PC-3 (cell line): Measurements from ENCODE around the gene ATL1. TPM values are rescaled to one million over a fixed set of nuclear protein-coding genes. Genes with fewer than 3 reads are reported as not detected.

Experiments
- ATAC-seq: fragments of 200-7000 bp; cut with Tn5 transposase; 2 replicates; pipeline ENCODE4 v1.9.1; 2020; ENCODE audit warnings: mild to moderate bottlenecking, moderate library complexity
- BruUV-seq: library from RNA; stranded (reverse); fragments of 400-500 nt; replicated peaks from 2 replicates; lab custom pipeline; 2021; lab: Mats Ljungman, UMichigan
- CTCF ChIA-PET: fragments of 300-600 bp; sonication (Branson Sonifier 250); formaldehyde crosslinking; loops from one replicate; lab custom pipeline; 2022; ENCODE audit warnings: antibody characterized with exemption; lab: Charles Lee
- POLR2A ChIA-PET: fragments of 300-600 bp; sonication (Branson Sonifier 250); formaldehyde crosslinking; loops from one replicate; lab custom pipeline; 2022; ENCODE audit warnings: antibody characterized with exemption; ENCODE audit not compliant: unreplicated experiment; lab: Charles Lee
- DNase-seq: peaks from one replicate; pipeline ENCODE4 v3.0.0-alpha.2; 2015
- H2AFZ ChIP-seq: fragments of 300-600 bp; sonication (generic); 2 replicates; pipeline ENCODE4 v1.6.0; 2016; ENCODE audit warnings: antibody characterized with exemption, low read length
- H3F3A ChIP-seq: fragments of 300-600 bp; sonication (generic); one replicate; pipeline ENCODE4 v1.6.0; 2017; ENCODE audit warnings: antibody characterized with exemption, low read length, control low read depth, mild to moderate bottlenecking; ENCODE audit not compliant: unreplicated experiment
- H3K27ac ChIP-seq: fragments of 300-600 bp; sonication (generic); 2 replicates; pipeline ENCODE4 v1.5.1; 2016; ENCODE audit warnings: mild to moderate bottlenecking, low read length
- H3K27me3 ChIP-seq: fragments of 300-600 bp; sonication (generic); 2 replicates; pipeline ENCODE4 v1.6.1; 2016; ENCODE audit warnings: low read length, mixed read lengths
- H3K36me3 ChIP-seq: fragments of 300-600 bp; sonication (generic); 2 replicates; pipeline ENCODE4 v1.6.1; 2016; ENCODE audit warnings: low read depth, mixed run types, low read length, mixed read lengths
- H3K4me1 ChIP-seq: fragments of 300-600 bp; sonication (generic); 2 replicates; pipeline ENCODE4 v1.5.1; 2016; ENCODE audit warnings: low read length; ENCODE audit not compliant: insufficient read depth
- H3K4me2 ChIP-seq: fragments of 300-600 bp; sonication (generic); 2 replicates; pipeline ENCODE4 v1.6.0; 2016; ENCODE audit warnings: low read length
- H3K4me3 ChIP-seq: fragments of 300-600 bp; sonication (generic); 2 replicates; pipeline ENCODE4 v1.5.1; 2016; ENCODE audit warnings: mild to moderate bottlenecking, low read length, mixed read lengths
- H3K79me2 ChIP-seq: fragments of 300-600 bp; sonication (generic); 2 replicates; pipeline ENCODE4 v1.6.1; 2017; ENCODE audit warnings: low read length, mixed read lengths
- H3K9ac ChIP-seq: fragments of 300-600 bp; sonication (generic); 2 replicates; pipeline ENCODE4 v1.6.0; 2016; ENCODE audit warnings: mild to moderate bottlenecking, low read length
- H3K9me2 ChIP-seq: fragments of 300-600 bp; sonication (generic); replicated peaks from 2 replicates; pipeline ENCODE4 v1.6.1; 2016; ENCODE audit warnings: mixed run types, low read length, mixed read lengths
- H3K9me3 ChIP-seq: fragments of 300-600 bp; sonication (generic); 2 replicates; pipeline ENCODE4 v1.6.1; 2016; ENCODE audit warnings: low read length, mixed read lengths
- H4K20me1 ChIP-seq: fragments of 300-600 bp; sonication (generic); 2 replicates; pipeline ENCODE4 v1.6.1; 2016; ENCODE audit warnings: low read length, mixed read lengths
- EZH2 ChIP-seq: fragments of 300-600 bp; sonication (generic); IDR thresholded peaks from one replicate; pipeline ENCODE4 v1.6.1; 2017; ENCODE audit warnings: antibody characterized with exemption, mild to moderate bottlenecking, low read length; ENCODE audit not compliant: unreplicated experiment
- EZH2phosphoT487 ChIP-seq: fragments of 300-600 bp; sonication (generic); IDR thresholded peaks from 2 replicates; pipeline ENCODE4 v1.6.1; 2018; ENCODE audit warnings: mild to moderate bottlenecking, antibody characterized with exemption, low read length, borderline replicate concordance
- intact Hi-C: fragments of 100-400 bp; cut with micrococcal nuclease; formaldehyde crosslinking; loops from 2 replicates; pipeline ENCODE4 v1.9.0; 2023
- total RNA-seq: library from RNA; depleted of rRNA; stranded (reverse); fragments of >200 nt; gene quantifications from 2 replicates; pipeline ENCODE4 v1.2.3, GENCODE V29; 2014
- TF ChIP-seq, protein P1 (sequence below): fragments of 300-600 bp; sonication (generic); conservative IDR thresholded peaks from 2 replicates; pipeline ENCODE4 v1.5.1; 2017; ENCODE audit warnings: antibody characterized with exemption, low read depth, mild to moderate bottlenecking, low read length

ATL1 gene
- total RNA-seq, 1 experiment from 2014 or later = 1.3 TPM

DNA sequence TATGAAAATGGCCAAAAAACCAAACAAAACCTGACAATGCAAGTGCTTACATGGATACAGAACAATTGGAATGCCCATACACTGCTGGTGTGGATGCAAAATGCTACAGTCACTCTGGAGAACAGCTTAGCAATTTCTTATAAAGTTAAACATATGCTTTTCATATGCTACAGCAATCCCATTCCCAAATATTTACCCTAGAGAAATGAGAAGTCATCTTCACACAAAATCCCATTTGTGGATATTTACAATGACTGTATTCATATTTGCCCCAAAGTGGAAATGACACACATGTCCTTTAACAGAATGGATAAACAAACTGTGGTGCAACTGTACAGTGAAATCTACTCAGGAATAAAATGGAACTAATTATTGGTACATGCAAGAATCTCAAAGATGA, 87.8 kb downstream of the ATL1 start:
- no TSS peak for BruUV-seq
- ChIA-PET CTCF (interaction anchor here (1.0 kb wide), 1 partner anchor 47 kb away, joined by 4 read pairs; no protein-coding TSS in a partner anchor), POLR2A (interaction anchor here (0.5 kb wide), 1 partner anchor 82 kb away, joined by 3 read pairs; no protein-coding TSS in a partner anchor)
- no peaks in the 10 kb centered on the region for H3F3A ChIP-seq
- no peak overlapping the region; the same call in 1 of the 2 replicates for H3K9ac ChIP-seq
- intact Hi-C loops = loop anchor here (2.0 kb wide), 1 partner anchor 21 kb away; no protein-coding TSS in a partner anchor
- TF ChIP-seq, protein P1, sequence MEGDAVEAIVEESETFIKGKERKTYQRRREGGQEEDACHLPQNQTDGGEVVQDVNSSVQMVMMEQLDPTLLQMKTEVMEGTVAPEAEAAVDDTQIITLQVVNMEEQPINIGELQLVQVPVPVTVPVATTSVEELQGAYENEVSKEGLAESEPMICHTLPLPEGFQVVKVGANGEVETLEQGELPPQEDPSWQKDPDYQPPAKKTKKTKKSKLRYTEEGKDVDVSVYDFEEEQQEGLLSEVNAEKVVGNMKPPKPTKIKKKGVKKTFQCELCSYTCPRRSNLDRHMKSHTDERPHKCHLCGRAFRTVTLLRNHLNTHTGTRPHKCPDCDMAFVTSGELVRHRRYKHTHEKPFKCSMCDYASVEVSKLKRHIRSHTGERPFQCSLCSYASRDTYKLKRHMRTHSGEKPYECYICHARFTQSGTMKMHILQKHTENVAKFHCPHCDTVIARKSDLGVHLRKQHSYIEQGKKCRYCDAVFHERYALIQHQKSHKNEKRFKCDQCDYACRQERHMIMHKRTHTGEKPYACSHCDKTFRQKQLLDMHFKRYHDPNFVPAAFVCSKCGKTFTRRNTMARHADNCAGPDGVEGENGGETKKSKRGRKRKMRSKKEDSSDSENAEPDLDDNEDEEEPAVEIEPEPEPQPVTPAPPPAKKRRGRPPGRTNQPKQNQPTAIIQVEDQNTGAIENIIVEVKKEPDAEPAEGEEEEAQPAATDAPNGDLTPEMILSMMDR = no peak
- TF ChIP-seq EZH2 = no peak
- TF ChIP-seq EZH2phosphoT487 = no peak
- peaks cover 6% of the 10 kb centered on the region; the same call in 1 of the 2 replicates for H4K20me1 ChIP-seq
- no peaks in the 10 kb centered on the region for H3K9me3 ChIP-seq
- H3K4me3 ChIP-seq = no peak overlapping the region
- peaks cover 36% of the 10 kb centered on the region for H3K4me1 ChIP-seq
- H3K27me3 ChIP-seq = no peaks in the 10 kb centered on the region
- ATAC-seq (peak; percentile 89), DNase-seq (peak; percentile 84)
- H2AFZ ChIP-seq = no peak overlapping the region
- peak overlapping the region; percentile 36 for H3K4me2 ChIP-seq
- H3K27ac ChIP-seq = peak overlapping the region; percentile 60
- 0 out of 2 replicates have a peak, but pooled peaks cover 3% of the 10 kb centered on the region for H3K36me3 ChIP-seq
- no peaks in the 10 kb centered on the region for H3K9me2 ChIP-seq
- H3K79me2 ChIP-seq = peaks cover 63% of the 10 kb centered on the region

DNA sequence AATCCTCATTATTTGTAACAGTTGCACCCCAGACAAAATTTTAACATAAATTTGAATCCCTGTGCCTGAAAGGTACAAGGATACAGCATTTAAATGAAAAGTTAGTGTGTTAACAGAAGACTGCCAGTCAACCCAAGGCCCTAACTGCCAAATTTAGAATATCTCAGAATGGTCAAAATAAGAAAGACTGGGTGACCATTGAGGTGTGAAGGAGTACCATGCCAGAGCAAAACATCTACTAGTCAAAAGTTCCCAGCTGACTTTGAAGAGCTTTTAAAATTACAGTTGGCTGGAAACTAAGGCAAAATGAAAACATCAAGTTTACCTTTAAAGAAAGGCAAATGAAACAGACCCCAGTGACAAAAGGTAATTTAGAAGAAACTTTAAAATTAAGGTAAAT, 89.7 kb downstream of the ATL1 start:
- no peak for ATAC-seq
- H3K4me2 ChIP-seq = no peak overlapping the region
- no peak overlapping the region for H3K27ac ChIP-seq
- no TSS peak for BruUV-seq
- H3K9me2 ChIP-seq = no peaks in the 10 kb centered on the region
- H3F3A ChIP-seq = no peaks in the 10 kb centered on the region
- intact Hi-C loops = loop anchor here (2.0 to 10.0 kb wide), 4 partner anchors 17 to 205 kb away; no protein-coding TSS in a partner anchor
- peaks cover 81% of the 10 kb centered on the region for H3K79me2 ChIP-seq
- DNase-seq = no peak
- no peak overlapping the region for H3K9ac ChIP-seq
- no peaks in the 10 kb centered on the region for H3K9me3 ChIP-seq
- no peaks in the 10 kb centered on the region for H3K27me3 ChIP-seq
- H3K36me3 ChIP-seq = no peaks in the 10 kb centered on the region
- ChIA-PET POLR2A (interaction anchor here (0.8 kb wide), 1 partner anchor 76 kb away, joined by 8 read pairs; no protein-coding TSS in a partner anchor), CTCF (no interaction called here)
- no peak overlapping the region for H3K4me3 ChIP-seq
- TF ChIP-seq, protein P1 = no peak
- TF ChIP-seq EZH2phosphoT487 (no peak), EZH2 (no peak)
- H3K4me1 ChIP-seq = peaks cover 36% of the 10 kb centered on the region
- H4K20me1 ChIP-seq = peaks cover 6% of the 10 kb centered on the region; the same call in 1 of the 2 replicates
- no peak overlapping the region for H2AFZ ChIP-seq

DNA sequence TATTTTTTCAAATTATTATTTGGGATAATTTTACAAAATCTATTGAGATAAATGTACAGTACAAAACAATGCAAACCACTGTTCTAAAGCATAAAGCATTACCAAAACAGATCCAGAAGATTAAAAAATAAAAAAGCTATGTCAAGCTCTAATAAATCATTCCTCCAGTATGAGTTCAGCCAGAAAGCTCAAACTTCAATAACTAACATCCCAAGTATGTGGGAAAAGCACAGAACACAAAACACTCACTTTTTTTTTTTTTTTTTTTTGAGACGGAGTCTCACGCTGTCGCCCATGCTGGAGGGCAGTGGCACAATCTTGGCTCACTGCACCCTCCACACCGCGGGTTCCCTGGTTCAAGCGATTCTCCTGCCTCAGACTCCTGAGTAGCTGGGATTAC, 96.8 kb downstream of the ATL1 start:
- BruUV-seq = no TSS peak
- Histone ChIP-seq H3K4me1 (peaks cover 31% of the 10 kb centered on the region), H3K27me3 (no peaks in the 10 kb centered on the region), H3F3A (no peaks in the 10 kb centered on the region), H3K9me2 (no peaks in the 10 kb centered on the region), H2AFZ (no peak overlapping the region), H3K4me2 (no peak overlapping the region), H3K79me2 (peaks cover 92% of the 10 kb centered on the region), H3K36me3 (peaks cover 11% of the 10 kb centered on the region; the same call in 1 of the 2 replicates), H4K20me1 (no peaks in the 10 kb centered on the region), H3K4me3 (no peak overlapping the region), H3K9me3 (no peaks in the 10 kb centered on the region), H3K9ac (no peak overlapping the region), H3K27ac (no peak overlapping the region)
- TF ChIP-seq, protein P1 = no peak
- TF ChIP-seq EZH2 (no peak), EZH2phosphoT487 (no peak)
- ATAC-seq = no peak
- intact Hi-C loops = loop anchor here (10.0 kb wide), 1 partner anchor 212 kb away; no protein-coding TSS in a partner anchor
- ChIA-PET POLR2A (no interaction called here), CTCF (no interaction called here)
- DNase-seq = no peak
